HG03196 (cell line): ENCODE data around the gene SLC34A1.
A peak's percentile ranks its signal among the peaks of the same experiment; 100 is the strongest.

Experiments
- ATAC-seq: cut with Tn5 transposase; IDR thresholded peaks from one replicate; pipeline ENCODE4 v1.9.1; 2021; ENCODE audit not compliant: unreplicated experiment

The SLC34A1 gene

GRCh38 chr5:177444106-177445051, 60.1 kb downstream of the SLC34A1 start:
- no peak for ATAC-seq

GRCh38 chr5:177445052-177445916, 61.0 kb downstream of the SLC34A1 start:
- ATAC-seq: no peak

DNA sequence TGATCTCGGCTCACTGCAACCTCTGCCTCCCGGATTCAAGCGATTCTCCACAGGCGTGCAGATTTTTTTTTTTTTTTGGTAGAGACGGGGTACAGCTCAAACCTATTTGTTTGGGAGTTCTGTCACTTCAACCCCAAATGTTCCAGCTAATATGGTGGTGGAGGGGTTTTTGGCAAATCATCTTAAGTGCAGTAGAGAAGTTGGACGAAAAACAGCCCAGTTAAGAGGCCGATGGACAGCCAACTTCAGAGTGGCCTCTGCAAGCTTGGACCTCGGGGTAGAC, 61.6 kb downstream of the SLC34A1 start:
- ATAC-seq: no peak

GRCh38 chr5:177446200-177447065, 62.2 kb downstream of the SLC34A1 start, which contains the start of gene PRR7:
Gene PRR7, plus strand, starts transcription at chr5:177446814. Its CDS starts 8,254 bp downstream, at chr5:177455068.
- peak; percentile 44 for ATAC-seq

DNA sequence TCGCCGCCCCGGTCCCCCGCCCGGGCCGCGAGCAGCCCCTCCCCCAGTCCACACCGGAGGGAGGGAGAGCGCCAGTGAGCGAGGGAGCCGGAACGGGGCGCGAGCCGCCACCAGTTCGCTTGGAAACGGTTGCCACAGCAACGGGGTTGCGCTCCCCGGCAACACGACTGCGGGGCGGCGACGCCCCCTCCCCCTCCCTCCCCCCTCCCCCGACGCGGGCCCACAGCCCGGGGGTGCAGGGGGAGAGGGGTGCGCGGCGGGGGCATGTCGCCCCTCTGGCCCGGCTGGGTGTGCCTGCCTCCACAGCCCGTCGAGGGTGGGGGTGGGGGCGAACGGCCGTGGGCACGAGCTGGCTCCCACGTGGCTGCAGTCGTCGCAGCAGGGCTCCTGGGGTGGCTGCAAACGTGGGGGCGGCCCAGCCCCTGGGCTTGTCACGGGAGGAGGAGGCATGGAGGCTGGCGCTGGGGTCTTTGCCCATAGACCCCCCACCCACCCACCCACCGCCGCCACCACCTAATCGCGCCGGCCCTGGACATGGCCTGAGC, 62.9 kb downstream of the SLC34A1 start:
- peak; percentile 31 for ATAC-seq

- no peak for ATAC-seq
Measured at GRCh38 chr5:177447611-177448243, 63.5 kb downstream of the SLC34A1 start.
